Keratinocyte (primary cell): ENCODE results near the gene MYO1H. TPM values are rescaled to one million over a fixed set of nuclear protein-coding genes. Genes with fewer than 3 reads are reported as not detected.

Experiments
- DNase-seq: peaks from one replicate; pipeline ENCODE4 v3.0.0-alpha.2; 2011; ENCODE audit warnings: low read depth, missing footprints, low spot score
- FAIRE-seq: peaks from 2 replicates; lab custom pipeline; 2011; peaks lifted over from hg19 to GRCh38; lab: Jason Lieb, UNC
- H2AFZ ChIP-seq: 2 replicates; pipeline ENCODE4 v1.6.0; 2012; ENCODE audit warnings: low read length, control low read depth, inconsistent platforms; ENCODE audit not compliant: control insufficient read depth
- H3K27ac ChIP-seq: 2 replicates; pipeline ENCODE4 v1.5.1; 2011; ENCODE audit warnings: low read length; ENCODE audit not compliant: control insufficient read depth, insufficient read depth
- H3K27me3 ChIP-seq: 3 replicates; pipeline ENCODE4 v1.6.0; 2011; ENCODE audit warnings: low read length; ENCODE audit not compliant: control insufficient read depth, insufficient read depth; ENCODE audit errors: extremely low read depth
- H3K36me3 ChIP-seq, 2 experiments: 2 replicates in 1 of 2; 3 replicates in 1 of 2; pipeline ENCODE4 v1.5.1; 2011; ENCODE audit warnings: low read length in 2 of 2, mild to moderate bottlenecking in 1 of 2; ENCODE audit not compliant: control insufficient read depth in 2 of 2, insufficient read depth in 2 of 2; ENCODE audit errors: extremely low read depth in 1 of 2
- H3K4me1 ChIP-seq: 3 replicates; pipeline ENCODE4 v1.5.1; 2011; ENCODE audit warnings: low read length; ENCODE audit not compliant: control insufficient read depth, insufficient read depth; ENCODE audit errors: extremely low read depth
- H3K4me2 ChIP-seq: 3 replicates; pipeline ENCODE4 v1.6.0; 2011; ENCODE audit warnings: low read depth, low read length; ENCODE audit not compliant: control insufficient read depth, insufficient read depth; ENCODE audit errors: extremely low read depth
- H3K4me3 ChIP-seq, 3 experiments: fragments of 200-600 bp in 1 of 3; sonication (generic) in 1 of 3; 2 replicates in 2 of 3; 3 replicates in 1 of 3; pipeline ENCODE4 v1.5.1; 2011 to 2016; ENCODE audit warnings: low read length in 3 of 3, mild to moderate bottlenecking in 3 of 3, control low read depth in 2 of 3, inconsistent platforms in 1 of 3, low read depth in 1 of 3, mixed read lengths in 1 of 3, mixed run types in 1 of 3, moderate library complexity in 1 of 3; ENCODE audit not compliant: control insufficient read depth in 2 of 3, insufficient read depth in 2 of 3; ENCODE audit errors: extremely low read depth in 1 of 3
- H3K79me2 ChIP-seq: 2 replicates; pipeline ENCODE4 v1.6.0; 2012; ENCODE audit warnings: low read length; ENCODE audit not compliant: control insufficient read depth, insufficient read depth
- H3K9ac ChIP-seq: 3 replicates; pipeline ENCODE4 v1.6.0; 2011; ENCODE audit warnings: low read length; ENCODE audit not compliant: control insufficient read depth, insufficient read depth; ENCODE audit errors: extremely low read depth
- H3K9me1 ChIP-seq: 3 replicates; pipeline ENCODE4 v1.6.0; 2011; ENCODE audit warnings: low read length; ENCODE audit not compliant: control insufficient read depth, insufficient read depth; ENCODE audit errors: extremely low read depth
- H3K9me3 ChIP-seq: 2 replicates; pipeline ENCODE4 v1.5.1; 2012; ENCODE audit warnings: low read depth, low read length; ENCODE audit not compliant: control insufficient read depth
- H4K20me1 ChIP-seq: 3 replicates; pipeline ENCODE4 v1.6.0; 2011; ENCODE audit warnings: low read length; ENCODE audit not compliant: control insufficient read depth, insufficient read depth; ENCODE audit errors: extremely low read depth
- EZH2 ChIP-seq: IDR thresholded peaks from one replicate; pipeline ENCODE4 v1.6.1; 2012; ENCODE audit warnings: inconsistent platforms, mild to moderate bottlenecking, low read length, moderate library complexity
- dilution Hi-C: fragments of 300-500 bp; cut with MboI; formaldehyde crosslinking; loops from one replicate; pipeline ENCODE4 v1.7.0; 2020; ENCODE audit warnings: low sequenced_read_pairs; ENCODE audit not compliant: extremely low pct_ligation_motif_present
- polyA plus RNA-seq, 5 experiments: library from polyadenylated mRNA; depleted of rRNA in 3 of 5; stranded (reverse) in 3 of 5; stranded (forward) in 1 of 5; unstranded in 1 of 5; fragments of >200 nt; gene quantifications; 1 replicate in 1 of 5; 2 replicates in 3 of 5; 3 replicates in 1 of 5; pipeline versions ENCODE4 v1.2.1 to v1.2.3, GENCODE V29; 2011 to 2012; ENCODE audit warnings: missing spikeins in 2 of 5, low read depth in 1 of 5, low replicate concordance in 1 of 5
- TF ChIP-seq, protein P1 (sequence below), 3 experiments: IDR thresholded peaks in 1 of 3; conservative IDR thresholded peaks in 1 of 3; optimal IDR thresholded peaks in 1 of 3; 2 replicates in 2 of 3; 3 replicates in 1 of 3; pipeline versions ENCODE3 to v1.5.1; 2011; ENCODE audit warnings: low read length in 3 of 3, mild to moderate bottlenecking in 3 of 3, moderate library complexity in 2 of 3, control low read depth in 1 of 3, inconsistent platforms in 1 of 3; ENCODE audit not compliant: insufficient read depth in 2 of 3; ENCODE audit errors: extremely low read depth in 1 of 3

The MYO1H gene
- polyA plus RNA-seq, 1 donor (not counting 4 experiments of a cell fraction or from before 2014, with no cell fraction given): not detected

DNA sequence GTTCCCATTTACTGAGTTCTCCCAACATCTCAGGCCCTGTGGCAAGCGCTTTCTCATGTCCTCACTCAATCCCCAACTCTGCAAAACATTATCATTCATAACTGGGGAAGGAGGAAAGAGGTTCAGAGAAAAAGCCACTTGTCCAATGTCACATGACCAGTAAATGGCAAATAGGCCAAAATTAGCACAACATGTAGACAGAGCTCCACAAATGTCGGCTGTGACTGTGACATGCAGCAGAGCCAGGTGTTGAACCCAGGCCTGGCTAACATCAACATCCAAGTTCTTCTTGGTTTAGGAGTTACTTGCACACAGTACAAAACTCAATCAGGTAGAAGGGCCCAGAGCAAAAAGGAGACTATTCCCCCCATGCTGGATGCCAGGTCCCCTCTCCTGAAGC is 118.6 kb downstream of the MYO1H start:
- dilution Hi-C loops: no loop called here
- DNase-seq: no peak
- no peak for TF ChIP-seq EZH2
- TF ChIP-seq, protein P1, sequence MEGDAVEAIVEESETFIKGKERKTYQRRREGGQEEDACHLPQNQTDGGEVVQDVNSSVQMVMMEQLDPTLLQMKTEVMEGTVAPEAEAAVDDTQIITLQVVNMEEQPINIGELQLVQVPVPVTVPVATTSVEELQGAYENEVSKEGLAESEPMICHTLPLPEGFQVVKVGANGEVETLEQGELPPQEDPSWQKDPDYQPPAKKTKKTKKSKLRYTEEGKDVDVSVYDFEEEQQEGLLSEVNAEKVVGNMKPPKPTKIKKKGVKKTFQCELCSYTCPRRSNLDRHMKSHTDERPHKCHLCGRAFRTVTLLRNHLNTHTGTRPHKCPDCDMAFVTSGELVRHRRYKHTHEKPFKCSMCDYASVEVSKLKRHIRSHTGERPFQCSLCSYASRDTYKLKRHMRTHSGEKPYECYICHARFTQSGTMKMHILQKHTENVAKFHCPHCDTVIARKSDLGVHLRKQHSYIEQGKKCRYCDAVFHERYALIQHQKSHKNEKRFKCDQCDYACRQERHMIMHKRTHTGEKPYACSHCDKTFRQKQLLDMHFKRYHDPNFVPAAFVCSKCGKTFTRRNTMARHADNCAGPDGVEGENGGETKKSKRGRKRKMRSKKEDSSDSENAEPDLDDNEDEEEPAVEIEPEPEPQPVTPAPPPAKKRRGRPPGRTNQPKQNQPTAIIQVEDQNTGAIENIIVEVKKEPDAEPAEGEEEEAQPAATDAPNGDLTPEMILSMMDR (optimal IDR thresholded peaks at IDR 0.05 in 1 of 3, IDR thresholded peaks at IDR 0.05 in 1 of 3, conservative IDR thresholded peaks at IDR 0.05 in 1 of 3; ENCODE audit: extremely low read depth in 1 of 3, insufficient read depth in 2 of 3, low read length in 3 of 3): no peak
- H3K9me1 ChIP-seq: peaks cover 4% of the 10 kb centered on the region
- no peaks in the 10 kb centered on the region for H3K27me3 ChIP-seq
- no peak overlapping the region for H3K4me2 ChIP-seq
- no peak overlapping the region for H2AFZ ChIP-seq
- H3K27ac ChIP-seq: no peak overlapping the region
- H3K4me3 ChIP-seq: no peak overlapping the region
- no peak overlapping the region for H3K9ac ChIP-seq
- H3K9me3 ChIP-seq: no peaks in the 10 kb centered on the region
- H3K79me2 ChIP-seq: peaks cover 87% of the 10 kb centered on the region
- peaks cover 27 to 29% of the 10 kb centered on the region in 2 experiments for H3K36me3 ChIP-seq
- H3K4me1 ChIP-seq: peaks cover 30% of the 10 kb centered on the region
- FAIRE-seq: no peak
- peaks cover 42% of the 10 kb centered on the region for H4K20me1 ChIP-seq

DNA sequence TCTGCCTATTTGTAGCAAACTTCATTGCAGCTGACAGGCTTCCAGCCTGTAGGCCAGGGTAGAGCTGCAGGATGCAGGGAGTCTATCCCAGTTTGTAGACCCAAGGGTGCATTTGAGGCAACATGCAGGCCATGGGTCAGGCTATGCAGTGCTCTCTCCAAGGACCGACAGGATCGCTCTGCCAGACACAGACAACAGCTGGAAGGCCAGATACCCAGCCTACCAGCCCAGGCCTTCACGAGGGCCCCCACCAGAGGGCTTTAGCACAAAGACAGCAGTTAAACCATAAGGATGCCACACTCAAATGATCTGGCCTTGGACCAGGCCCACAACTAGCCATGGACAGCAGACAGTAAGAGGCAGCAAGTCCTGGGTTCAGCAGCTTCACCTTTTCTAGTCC is 119.1 kb downstream of the MYO1H start:
- TF ChIP-seq, protein P1 (optimal IDR thresholded peaks at IDR 0.05 in 1 of 3, IDR thresholded peaks at IDR 0.05 in 1 of 3, conservative IDR thresholded peaks at IDR 0.05 in 1 of 3; ENCODE audit: extremely low read depth in 1 of 3, insufficient read depth in 2 of 3, low read length in 3 of 3): no peak
- no peak for TF ChIP-seq EZH2
- FAIRE-seq (no peak), DNase-seq (no peak)
- Histone ChIP-seq H3K4me3 (no peak overlapping the region), H3K9ac (no peak overlapping the region), H3K27ac (no peak overlapping the region), H3K9me1 (peaks cover 3% of the 10 kb centered on the region), H3K4me1 (peaks cover 25% of the 10 kb centered on the region), H3K27me3 (no peaks in the 10 kb centered on the region), H3K9me3 (no peaks in the 10 kb centered on the region), H3K4me2 (no peak overlapping the region), H4K20me1 (peaks cover 40% of the 10 kb centered on the region), H3K36me3 (peaks cover 27 to 29% of the 10 kb centered on the region in 2 experiments), H2AFZ (no peak overlapping the region), H3K79me2 (peaks cover 87% of the 10 kb centered on the region)
- dilution Hi-C loops: no loop called here
